ENCODE data around the gene PRDM4. TPM values are rescaled to one million over a fixed set of nuclear protein-coding genes. Genes with fewer than 3 reads are reported as not detected.

Gene PRDM4
- total RNA-seq, 1 experiment from 2014 or later: 45.8 TPM

DNA sequence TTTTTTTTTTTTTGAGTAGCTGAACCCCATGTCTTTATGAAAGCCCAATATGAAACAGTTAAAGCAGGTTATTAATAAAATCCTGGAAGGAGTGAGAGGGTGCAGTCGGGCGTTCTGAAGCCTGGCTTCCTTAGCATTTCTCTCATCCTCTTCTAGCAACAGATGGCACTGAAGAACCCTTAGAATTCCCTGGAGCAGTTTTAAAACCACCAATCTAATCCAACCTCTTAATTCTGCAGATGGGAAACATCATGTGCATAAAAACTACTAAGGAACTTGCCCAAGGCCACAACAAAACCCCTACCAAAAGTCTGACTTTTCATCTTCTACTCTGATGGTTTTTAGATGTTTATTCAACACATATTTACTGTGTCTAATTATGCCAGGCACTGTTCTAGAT is 25.2 kb downstream of the PRDM4 start:
- no peak for DNase-seq (ENCODE audit: unreplicated experiment)

DNA sequence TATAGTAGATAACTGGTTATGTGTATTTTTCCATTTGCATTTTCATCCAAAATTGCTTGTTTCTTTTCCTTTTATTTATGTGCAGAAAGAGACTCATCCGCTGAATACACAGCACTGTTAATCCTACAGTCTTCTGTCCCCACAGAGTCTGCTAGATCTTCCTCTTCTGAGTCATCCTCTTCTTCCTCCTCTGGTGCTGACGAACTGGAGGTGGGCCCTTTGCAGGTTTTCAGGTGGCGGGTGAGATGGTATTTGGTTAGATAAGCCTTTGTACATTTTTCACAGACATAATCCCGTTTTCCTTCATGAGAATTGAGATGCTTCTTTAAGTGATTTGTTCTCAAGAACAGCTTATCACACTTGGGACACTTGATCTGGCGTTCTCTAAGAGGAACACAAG is 26.8 kb downstream of the PRDM4 start:
- intact Hi-C loops (cut with micrococcal nuclease): no loop called here
- no peaks in the 10 kb centered on the region for H3K9me3 Mint-ChIP-seq (ENCODE audit: unreplicated experiment)
- CTCF ChIA-PET: no interaction called here
- no TSS peak for BruUV-seq (replicated peaks)
- peaks cover 75% of the 10 kb centered on the region for H3K36me3 Mint-ChIP-seq (ENCODE audit: insufficient read depth, unreplicated experiment)
- H3K4me1 Mint-ChIP-seq (ENCODE audit: insufficient read depth, unreplicated experiment): no peaks in the 10 kb centered on the region
- TF ChIP-seq, protein P1, sequence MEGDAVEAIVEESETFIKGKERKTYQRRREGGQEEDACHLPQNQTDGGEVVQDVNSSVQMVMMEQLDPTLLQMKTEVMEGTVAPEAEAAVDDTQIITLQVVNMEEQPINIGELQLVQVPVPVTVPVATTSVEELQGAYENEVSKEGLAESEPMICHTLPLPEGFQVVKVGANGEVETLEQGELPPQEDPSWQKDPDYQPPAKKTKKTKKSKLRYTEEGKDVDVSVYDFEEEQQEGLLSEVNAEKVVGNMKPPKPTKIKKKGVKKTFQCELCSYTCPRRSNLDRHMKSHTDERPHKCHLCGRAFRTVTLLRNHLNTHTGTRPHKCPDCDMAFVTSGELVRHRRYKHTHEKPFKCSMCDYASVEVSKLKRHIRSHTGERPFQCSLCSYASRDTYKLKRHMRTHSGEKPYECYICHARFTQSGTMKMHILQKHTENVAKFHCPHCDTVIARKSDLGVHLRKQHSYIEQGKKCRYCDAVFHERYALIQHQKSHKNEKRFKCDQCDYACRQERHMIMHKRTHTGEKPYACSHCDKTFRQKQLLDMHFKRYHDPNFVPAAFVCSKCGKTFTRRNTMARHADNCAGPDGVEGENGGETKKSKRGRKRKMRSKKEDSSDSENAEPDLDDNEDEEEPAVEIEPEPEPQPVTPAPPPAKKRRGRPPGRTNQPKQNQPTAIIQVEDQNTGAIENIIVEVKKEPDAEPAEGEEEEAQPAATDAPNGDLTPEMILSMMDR (IDR thresholded peaks at IDR 0.05; ENCODE audit: unreplicated experiment): no peak
- H3K4me3 Mint-ChIP-seq (ENCODE audit: unreplicated experiment): no peak overlapping the region
- no peaks in the 10 kb centered on the region for H3K27me3 Mint-ChIP-seq (ENCODE audit: insufficient read depth, unreplicated experiment)
- no peak for DNase-seq (ENCODE audit: unreplicated experiment)
- POLR2A ChIA-PET: interaction anchor here (1.5 to 1.8 kb wide), 2 partner anchors 23 to 25 kb away, joined by 4 read pairs; no protein-coding TSS in a partner anchor
- no peak overlapping the region for H3K27ac Mint-ChIP-seq (ENCODE audit: low read depth, unreplicated experiment)

More for the DNA sequence above, 25.2 kb downstream of the PRDM4 start:
- TF ChIP-seq, protein P1 (IDR thresholded peaks at IDR 0.05; ENCODE audit: unreplicated experiment): no peak
- CTCF ChIA-PET: no interaction called here
- no peaks in the 10 kb centered on the region for H3K9me3 Mint-ChIP-seq (ENCODE audit: unreplicated experiment)
- H3K4me1 Mint-ChIP-seq (ENCODE audit: insufficient read depth, unreplicated experiment): no peaks in the 10 kb centered on the region
- no peaks in the 10 kb centered on the region for H3K27me3 Mint-ChIP-seq (ENCODE audit: insufficient read depth, unreplicated experiment)
- H3K36me3 Mint-ChIP-seq (ENCODE audit: insufficient read depth, unreplicated experiment): peaks cover 91% of the 10 kb centered on the region
- POLR2A ChIA-PET: interaction anchor here (1.5 kb wide), 1 partner anchor 23 kb away, joined by 4 read pairs; no protein-coding TSS in a partner anchor
- intact Hi-C loops (cut with micrococcal nuclease): no loop called here
- no peak overlapping the region for H3K27ac Mint-ChIP-seq (ENCODE audit: low read depth, unreplicated experiment)
- BruUV-seq (replicated peaks): no TSS peak
- H3K4me3 Mint-ChIP-seq (ENCODE audit: unreplicated experiment): no peak overlapping the region

DNA sequence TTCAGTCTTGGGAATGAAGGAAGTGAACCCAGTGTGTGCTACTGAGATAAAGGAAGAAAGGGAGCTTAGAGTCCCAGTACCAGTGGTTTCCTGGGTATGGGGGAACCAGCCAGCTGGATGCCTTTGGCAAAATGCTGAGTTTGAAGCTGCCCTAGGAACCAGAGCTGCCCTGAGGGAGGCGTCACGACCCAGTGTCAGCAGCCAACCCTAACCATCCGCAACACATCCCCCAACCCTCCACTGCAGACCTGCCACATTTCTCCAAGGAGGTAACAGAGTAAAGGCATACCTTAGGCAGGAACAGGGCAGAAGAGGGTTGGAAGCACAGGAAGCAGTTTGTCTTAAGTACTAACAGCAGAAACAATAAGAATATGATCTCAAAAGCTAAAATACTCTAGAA is 28.6 kb downstream of the PRDM4 start:
- intact Hi-C loops (cut with micrococcal nuclease): no loop called here
- ChIA-PET CTCF (no interaction called here), POLR2A (interaction anchor here (1.1 to 1.6 kb wide), 5 partner anchors 10 to 26 kb away, joined by 3 to 10 read pairs (median 4); no protein-coding TSS in a partner anchor)
- TF ChIP-seq, protein P1 (IDR thresholded peaks at IDR 0.05; ENCODE audit: unreplicated experiment): no peak
- Mint-ChIP-seq H3K4me3 (ENCODE audit: unreplicated experiment) (no peak overlapping the region), H3K27me3 (ENCODE audit: insufficient read depth, unreplicated experiment) (no peaks in the 10 kb centered on the region), H3K27ac (ENCODE audit: low read depth, unreplicated experiment) (no peak overlapping the region), H3K9me3 (ENCODE audit: unreplicated experiment) (no peaks in the 10 kb centered on the region), H3K36me3 (ENCODE audit: insufficient read depth, unreplicated experiment) (peaks cover 57% of the 10 kb centered on the region), H3K4me1 (ENCODE audit: insufficient read depth, unreplicated experiment) (no peaks in the 10 kb centered on the region)
- DNase-seq (ENCODE audit: unreplicated experiment): no peak
- no TSS peak for BruUV-seq (replicated peaks)

DNA sequence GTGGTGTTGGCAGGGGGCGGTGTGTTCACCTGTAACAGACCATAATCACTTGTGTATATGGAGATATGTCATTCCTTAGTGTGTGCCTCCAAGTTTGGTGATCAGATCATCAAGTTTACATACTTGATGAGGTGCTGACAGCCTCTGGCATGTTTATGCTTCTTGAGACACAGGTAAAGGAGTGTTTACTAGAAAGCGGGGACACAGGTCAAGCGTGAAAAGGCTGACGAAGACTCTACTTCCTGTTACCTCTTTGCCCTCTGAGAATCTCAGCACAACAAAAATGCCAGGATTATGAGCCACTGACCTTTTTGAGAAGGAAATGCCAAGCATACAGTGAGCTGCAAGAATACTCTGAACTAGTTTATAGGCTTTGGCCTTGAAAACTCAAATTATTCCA is 29.6 kb downstream of the PRDM4 start:
- no peaks in the 10 kb centered on the region for H3K27me3 Mint-ChIP-seq (ENCODE audit: insufficient read depth, unreplicated experiment)
- no peak overlapping the region for H3K4me3 Mint-ChIP-seq (ENCODE audit: unreplicated experiment)
- H3K4me1 Mint-ChIP-seq (ENCODE audit: insufficient read depth, unreplicated experiment): no peaks in the 10 kb centered on the region
- no TSS peak for BruUV-seq (replicated peaks)
- TF ChIP-seq, protein P1 (IDR thresholded peaks at IDR 0.05; ENCODE audit: unreplicated experiment): no peak
- ChIA-PET CTCF (interaction anchor here (0.7 to 1.2 kb wide), 2 partner anchors 50 to 55 kb away, joined by 3 read pairs; no protein-coding TSS in a partner anchor), POLR2A (interaction anchor here (0.8 to 1.6 kb wide), 6 partner anchors 11 to 34 kb away, joined by 3 to 10 read pairs (median 4); no protein-coding TSS in a partner anchor)
- no peaks in the 10 kb centered on the region for H3K9me3 Mint-ChIP-seq (ENCODE audit: unreplicated experiment)
- no peak for DNase-seq (ENCODE audit: unreplicated experiment)
- no peak overlapping the region for H3K27ac Mint-ChIP-seq (ENCODE audit: low read depth, unreplicated experiment)
- intact Hi-C loops (cut with micrococcal nuclease): no loop called here
- peaks cover 47% of the 10 kb centered on the region for H3K36me3 Mint-ChIP-seq (ENCODE audit: insufficient read depth, unreplicated experiment)
